SK-N-SH (cell line): ENCODE measurements around the gene FBXO21.

ENCODE experiments used
- ELF1 ChIP-seq: IDR thresholded peaks from 2 replicates; pipeline ENCODE4 v1.4.0; 2012
- JUND ChIP-seq: IDR thresholded peaks from 2 replicates; pipeline ENCODE4 v1.4.0; 2012
- NRF1 ChIP-seq: IDR thresholded peaks from 2 replicates; pipeline ENCODE4 v1.6.1; 2012; ENCODE audit warnings: low read depth, mild to moderate bottlenecking, low read length
- TF ChIP-seq, protein P1 (sequence below): fragments of 200-600 bp; sonication (generic); IDR thresholded peaks from 2 replicates; pipeline ENCODE4 v1.6.1; 2017; ENCODE audit warnings: antibody characterized with exemption, mild to moderate bottlenecking, moderate library complexity

- TF ChIP-seq ELF1 (no peak), NRF1 (no peak), JUND (no peak)
- TF ChIP-seq, protein P1, sequence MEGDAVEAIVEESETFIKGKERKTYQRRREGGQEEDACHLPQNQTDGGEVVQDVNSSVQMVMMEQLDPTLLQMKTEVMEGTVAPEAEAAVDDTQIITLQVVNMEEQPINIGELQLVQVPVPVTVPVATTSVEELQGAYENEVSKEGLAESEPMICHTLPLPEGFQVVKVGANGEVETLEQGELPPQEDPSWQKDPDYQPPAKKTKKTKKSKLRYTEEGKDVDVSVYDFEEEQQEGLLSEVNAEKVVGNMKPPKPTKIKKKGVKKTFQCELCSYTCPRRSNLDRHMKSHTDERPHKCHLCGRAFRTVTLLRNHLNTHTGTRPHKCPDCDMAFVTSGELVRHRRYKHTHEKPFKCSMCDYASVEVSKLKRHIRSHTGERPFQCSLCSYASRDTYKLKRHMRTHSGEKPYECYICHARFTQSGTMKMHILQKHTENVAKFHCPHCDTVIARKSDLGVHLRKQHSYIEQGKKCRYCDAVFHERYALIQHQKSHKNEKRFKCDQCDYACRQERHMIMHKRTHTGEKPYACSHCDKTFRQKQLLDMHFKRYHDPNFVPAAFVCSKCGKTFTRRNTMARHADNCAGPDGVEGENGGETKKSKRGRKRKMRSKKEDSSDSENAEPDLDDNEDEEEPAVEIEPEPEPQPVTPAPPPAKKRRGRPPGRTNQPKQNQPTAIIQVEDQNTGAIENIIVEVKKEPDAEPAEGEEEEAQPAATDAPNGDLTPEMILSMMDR = no peak
These were observed 18.6 kb downstream of the FBXO21 start for GRCh38 chr12:117171499-117172162.
